Peyer's patch (tissue), 4 donors: ENCODE data around the gene CACNA2D3.

Experiments
- CTCF ChIP-seq, 6 experiments: fragments of 450-650 bp in 4 of 6; fragments of 200-600 bp in 2 of 6; sonication (generic) in 1 of 6; IDR thresholded peaks; one replicate each; pipeline ENCODE4 v1.5.1; 2017 to 2019; ENCODE audit warnings: antibody characterized with exemption in 6 of 6, mild to moderate bottlenecking in 3 of 6, moderate library complexity in 1 of 6
- POLR2A ChIP-seq, 2 donors: fragments of 450-650 bp; IDR thresholded peaks; one replicate each; pipeline ENCODE4 v1.5.1; 2017; ENCODE audit warnings: antibody characterized with exemption in 2 of 2, mild to moderate bottlenecking in 2 of 2, moderate library complexity in 2 of 2

GRCh38 chr3:54533856-54534255 is 411.5 kb downstream of the CACNA2D3 start:
- TF ChIP-seq CTCF (IDR thresholded peaks at IDR 0.05): no peak
- TF ChIP-seq POLR2A (IDR thresholded peaks at IDR 0.05): no peak
